Natural killer cell (primary cell): ENCODE measurements around the gene KRTAP5-10. TPM values are rescaled to one million over a fixed set of nuclear protein-coding genes. Genes with fewer than 3 reads are reported as not detected.
"Not testable (repeated sequence)": the region's sequence is repeated elsewhere in the genome, so short reads cannot be mapped to it uniquely, and the experiment has no call there.

Experiments used
- ATAC-seq, 3 donors: fragments of 150-1000 bp in 2 of 3; fragments of 200-7000 bp in 1 of 3; cut with Tn5 transposase; 1 replicate in 1 of 3; 2 replicates in 2 of 3; pipeline ENCODE4 v1.10.0; 2021; ENCODE audit warnings: mild to moderate bottlenecking in 2 of 3, moderate library complexity in 2 of 3
- DNase-seq, 2 donors: peaks; one replicate each; pipeline versions ENCODE4 v3.0.0 to v3.0.0-alpha.2; 2013 to 2021; ENCODE audit warnings: mixed read lengths in 1 of 2
- H3K27ac ChIP-seq: one replicate; pipeline ENCODE4 v1.5.1; 2013; ENCODE audit warnings: mild to moderate bottlenecking, low read length
- H3K27me3 ChIP-seq: one replicate; pipeline ENCODE4 v1.6.1; 2013; ENCODE audit warnings: low read length; ENCODE audit not compliant: control insufficient read depth, insufficient read depth
- H3K36me3 ChIP-seq: one replicate; pipeline ENCODE4 v1.6.1; 2013; ENCODE audit warnings: low read length; ENCODE audit not compliant: control insufficient read depth, insufficient read depth
- H3K4me1 ChIP-seq: one replicate; pipeline ENCODE4 v1.6.1; 2013; ENCODE audit warnings: low read length; ENCODE audit not compliant: control insufficient read depth, insufficient read depth
- H3K4me3 ChIP-seq: one replicate; pipeline ENCODE4 v1.5.1; 2013; ENCODE audit warnings: low read length
- H3K9me3 ChIP-seq: one replicate; pipeline ENCODE4 v1.6.1; 2013; ENCODE audit warnings: low read length; ENCODE audit not compliant: control insufficient read depth, insufficient read depth
- H3K27ac Mint-ChIP-seq, 2 donors: one replicate each; pipeline ENCODE4 v1.8.0; 2022; ENCODE audit warnings: mild to moderate bottlenecking in 2 of 2, mixed read lengths in 2 of 2, moderate library complexity in 1 of 2
- H3K27me3 Mint-ChIP-seq, 2 donors: one replicate each; pipeline ENCODE4 v1.8.0; 2022; ENCODE audit warnings: low read depth in 2 of 2, mixed read lengths in 2 of 2
- H3K36me3 Mint-ChIP-seq: one replicate; pipeline ENCODE4 v1.8.0; 2022; ENCODE audit warnings: mixed read lengths
- H3K4me1 Mint-ChIP-seq, 2 donors: one replicate each; pipeline ENCODE4 v1.8.0; 2022; ENCODE audit warnings: mixed read lengths in 2 of 2
- H3K4me3 Mint-ChIP-seq: one replicate; pipeline ENCODE4 v1.8.0; 2022; ENCODE audit warnings: mild to moderate bottlenecking, moderate library complexity, mixed read lengths
- H3K9me3 Mint-ChIP-seq, 2 donors: one replicate each; pipeline ENCODE4 v1.8.0; 2022; ENCODE audit warnings: mixed read lengths in 2 of 2
- WGBS: methylation state at CpG from one replicate; pipeline ENCODE4 v1.1.7; 2013; ENCODE audit warnings: missing lambda C conversion rate; ENCODE audit not compliant: insufficient coverage; 5-methylcytosine and 5-hydroxymethylcytosine counted together
- intact Hi-C: fragments of 100-400 bp; cut with micrococcal nuclease; formaldehyde crosslinking; loops from one replicate; pipeline ENCODE4 v1.14.2; 2022
- total RNA-seq, 4 donors: library from RNA; stranded (reverse); fragments of 120-200 nt in 1 of 4; gene quantifications; one replicate each; pipeline versions ENCODE4 v1.2.3 to v1.2.4, GENCODE V29; 2013 to 2022

Gene KRTAP5-10
- total RNA-seq, 3 donors from 2014 or later (not counting 1 experiment from before 2014, with no cell fraction given): not detected

GRCh38 chr11:71607520-71608216 is 42.3 kb downstream of the KRTAP5-10 start:
- H3K27ac Mint-ChIP-seq, H3K9me3 ChIP-seq, H3K36me3 ChIP-seq, H3K4me1 ChIP-seq, H3K27me3 ChIP-seq, ATAC-seq, H3K9me3 Mint-ChIP-seq, intact Hi-C loops, H3K36me3 Mint-ChIP-seq, H3K4me3 ChIP-seq, H3K4me1 Mint-ChIP-seq, H3K4me3 Mint-ChIP-seq, H3K27ac ChIP-seq, DNase-seq: not testable (repeated sequence)
- peaks cover 25% of the 10 kb centered on the region in 2 donors for H3K27me3 Mint-ChIP-seq
- 5% methylated on average over 40 of the region's 59 CpGs for WGBS

GRCh38 chr11:71608272-71608671 is 42.9 kb downstream of the KRTAP5-10 start:
- H3K27ac ChIP-seq, DNase-seq, H3K9me3 Mint-ChIP-seq, ATAC-seq, H3K4me3 ChIP-seq, H3K36me3 Mint-ChIP-seq, intact Hi-C loops, H3K27ac Mint-ChIP-seq, H3K9me3 ChIP-seq, H3K4me1 Mint-ChIP-seq, H3K27me3 ChIP-seq, H3K4me3 Mint-ChIP-seq, H3K4me1 ChIP-seq, H3K36me3 ChIP-seq: not testable (repeated sequence)
- H3K27me3 Mint-ChIP-seq: peaks cover 25% of the 10 kb centered on the region in 2 donors
- WGBS: 14% methylated on average over 12 of the region's 21 CpGs

GRCh38 chr11:71611218-71611910 is 46.0 kb downstream of the KRTAP5-10 start:
- peaks cover 22 to 28% of the 10 kb centered on the region in 2 donors for H3K27me3 Mint-ChIP-seq
- H3K36me3 ChIP-seq, H3K27me3 ChIP-seq, H3K4me1 Mint-ChIP-seq, H3K27ac ChIP-seq, H3K9me3 Mint-ChIP-seq, H3K4me1 ChIP-seq, H3K27ac Mint-ChIP-seq, ATAC-seq, H3K4me3 Mint-ChIP-seq, intact Hi-C loops, H3K9me3 ChIP-seq, H3K4me3 ChIP-seq, H3K36me3 Mint-ChIP-seq, DNase-seq: not testable (repeated sequence)
- 84% methylated on average over 14 of the region's 21 CpGs for WGBS

DNA sequence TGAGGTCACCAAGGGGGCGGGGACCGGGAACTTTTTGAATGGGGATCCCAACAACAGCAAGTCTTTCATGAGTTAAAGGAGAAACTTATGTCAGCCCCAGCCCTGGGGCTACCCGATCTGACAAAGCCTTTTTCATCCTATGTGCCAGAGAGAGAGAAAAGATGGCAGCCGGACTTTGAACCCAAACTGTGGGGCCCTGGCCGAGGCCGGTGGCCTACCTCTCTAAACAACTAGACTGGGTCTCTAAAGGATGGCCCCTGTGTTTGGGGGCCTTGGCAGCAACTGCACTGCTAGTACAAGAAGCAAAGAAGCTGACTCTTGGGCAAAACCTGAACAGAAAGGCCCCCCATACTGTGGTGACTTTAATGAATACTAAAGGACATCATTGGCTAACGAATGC is 48.6 kb downstream of the KRTAP5-10 start:
- H3K4me3 ChIP-seq, H3K9me3 ChIP-seq, intact Hi-C loops, H3K4me3 Mint-ChIP-seq, DNase-seq, H3K27me3 ChIP-seq, H3K4me1 ChIP-seq, H3K27ac ChIP-seq, H3K36me3 Mint-ChIP-seq, H3K9me3 Mint-ChIP-seq, H3K4me1 Mint-ChIP-seq, H3K36me3 ChIP-seq, ATAC-seq, H3K27ac Mint-ChIP-seq: not testable (repeated sequence)
- 83% methylated on average over 7 of the region's 7 CpGs for WGBS
- H3K27me3 Mint-ChIP-seq: peaks cover 11 to 18% of the 10 kb centered on the region in 2 donors

GRCh38 chr11:71614366-71614917 is 49.1 kb downstream of the KRTAP5-10 start:
- H3K4me3 ChIP-seq, H3K36me3 Mint-ChIP-seq, H3K27ac ChIP-seq, H3K27me3 ChIP-seq, H3K4me1 ChIP-seq, H3K9me3 Mint-ChIP-seq, H3K4me3 Mint-ChIP-seq, H3K27ac Mint-ChIP-seq, DNase-seq, H3K9me3 ChIP-seq, intact Hi-C loops, H3K36me3 ChIP-seq, H3K4me1 Mint-ChIP-seq, ATAC-seq: not testable (repeated sequence)
- H3K27me3 Mint-ChIP-seq: peaks cover 6 to 13% of the 10 kb centered on the region in 2 donors
- 75% methylated on average over 15 of the region's 15 CpGs for WGBS

DNA sequence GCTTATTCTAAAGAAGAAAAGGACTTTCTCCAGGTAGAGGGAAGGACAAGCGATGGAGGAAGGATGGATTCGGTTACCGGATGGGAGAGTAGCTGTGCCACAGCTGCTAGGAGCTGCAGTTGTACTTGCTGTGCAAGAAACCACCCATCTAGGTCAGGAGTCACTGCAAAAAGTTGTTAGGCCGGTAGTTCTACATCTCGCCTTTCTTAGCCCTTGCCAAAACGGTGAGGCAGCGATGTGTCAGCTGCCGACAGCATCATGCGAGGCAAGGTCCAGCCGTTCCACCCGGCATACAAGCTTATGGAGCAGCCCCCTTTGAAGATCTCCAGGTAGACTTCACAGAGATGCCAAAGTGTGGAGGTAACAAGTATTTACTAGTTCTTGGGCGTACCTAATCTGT is 49.6 kb downstream of the KRTAP5-10 start:
- H3K4me1 ChIP-seq, H3K36me3 ChIP-seq, H3K27me3 ChIP-seq, H3K4me3 Mint-ChIP-seq, intact Hi-C loops, H3K4me3 ChIP-seq, ATAC-seq, DNase-seq, H3K27ac ChIP-seq, H3K27ac Mint-ChIP-seq, H3K4me1 Mint-ChIP-seq, H3K9me3 ChIP-seq, H3K36me3 Mint-ChIP-seq, H3K9me3 Mint-ChIP-seq: not testable (repeated sequence)
- H3K27me3 Mint-ChIP-seq: peaks cover 4 to 11% of the 10 kb centered on the region in 2 donors
- 89% methylated on average over 11 of the region's 12 CpGs for WGBS
